GM23248 (cell line): ENCODE results near the gene MARK3.

Source experiments
- EZH2 ChIP-seq: fragments of 200-600 bp; sonication (generic); IDR thresholded peaks from 2 replicates; pipeline ENCODE4 v1.6.1; 2018; ENCODE audit warnings: antibody characterized with exemption, mild to moderate bottlenecking; ENCODE audit not compliant: insufficient read depth, poor library complexity, severe bottlenecking
- EZH2phosphoT487 ChIP-seq: fragments of 200-600 bp; sonication (generic); IDR thresholded peaks from 2 replicates; pipeline ENCODE4 v1.6.1; 2018; ENCODE audit warnings: antibody characterized with exemption, moderate library complexity, mild to moderate bottlenecking, low read depth; ENCODE audit not compliant: insufficient read depth

DNA sequence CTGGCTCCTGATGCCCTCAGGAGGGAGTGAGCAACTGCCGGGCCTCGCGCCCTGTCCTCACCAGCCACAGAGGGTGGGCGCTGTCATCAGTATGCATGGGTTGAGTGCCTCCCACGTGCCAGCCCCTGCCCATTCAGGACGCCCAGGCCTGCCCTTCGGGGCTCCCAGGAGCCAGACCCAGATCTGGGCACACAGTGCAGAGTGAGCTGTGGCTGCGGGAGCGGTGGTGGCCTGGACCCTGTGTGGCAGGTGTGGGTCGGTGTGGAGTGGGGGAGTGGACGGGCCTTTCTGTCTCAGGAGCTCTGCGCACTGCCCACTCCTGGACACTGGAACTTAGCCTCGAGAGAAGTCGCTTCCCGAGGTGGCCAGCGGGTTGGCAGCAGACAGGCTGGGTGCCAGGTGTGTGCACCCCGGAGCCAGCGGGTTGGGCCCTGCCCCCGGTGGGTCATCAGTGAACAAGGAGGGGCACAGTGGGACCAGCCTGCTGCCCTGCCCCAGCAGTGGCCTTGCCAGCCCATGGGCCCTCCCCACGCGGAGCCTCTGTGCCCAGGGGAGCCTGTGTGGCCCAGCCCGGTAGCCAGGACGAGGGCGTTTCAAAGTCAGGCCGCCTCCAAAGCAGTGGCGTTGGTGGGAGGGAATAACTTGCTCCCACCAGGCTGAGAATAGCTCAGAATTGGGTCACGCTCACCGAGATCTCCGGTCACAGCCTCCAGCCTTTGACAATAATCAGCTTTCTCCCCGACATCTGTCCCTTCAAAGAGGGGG lies 153.3 kb downstream of the MARK3 start:
- TF ChIP-seq EZH2 (no peak), EZH2phosphoT487 (no peak)
